HG03064 (cell line): Measurements from ENCODE around the gene SAMD9.
"Not testable (repeated sequence)": the region's sequence is repeated elsewhere in the genome, so short reads cannot be mapped to it uniquely, and the experiment has no call there.

ENCODE experiments used
- ATAC-seq: cut with Tn5 transposase; IDR thresholded peaks from one replicate; pipeline ENCODE4 v1.9.1; 2021; ENCODE audit warnings: low read depth; ENCODE audit not compliant: unreplicated experiment

SAMD9 gene

DNA sequence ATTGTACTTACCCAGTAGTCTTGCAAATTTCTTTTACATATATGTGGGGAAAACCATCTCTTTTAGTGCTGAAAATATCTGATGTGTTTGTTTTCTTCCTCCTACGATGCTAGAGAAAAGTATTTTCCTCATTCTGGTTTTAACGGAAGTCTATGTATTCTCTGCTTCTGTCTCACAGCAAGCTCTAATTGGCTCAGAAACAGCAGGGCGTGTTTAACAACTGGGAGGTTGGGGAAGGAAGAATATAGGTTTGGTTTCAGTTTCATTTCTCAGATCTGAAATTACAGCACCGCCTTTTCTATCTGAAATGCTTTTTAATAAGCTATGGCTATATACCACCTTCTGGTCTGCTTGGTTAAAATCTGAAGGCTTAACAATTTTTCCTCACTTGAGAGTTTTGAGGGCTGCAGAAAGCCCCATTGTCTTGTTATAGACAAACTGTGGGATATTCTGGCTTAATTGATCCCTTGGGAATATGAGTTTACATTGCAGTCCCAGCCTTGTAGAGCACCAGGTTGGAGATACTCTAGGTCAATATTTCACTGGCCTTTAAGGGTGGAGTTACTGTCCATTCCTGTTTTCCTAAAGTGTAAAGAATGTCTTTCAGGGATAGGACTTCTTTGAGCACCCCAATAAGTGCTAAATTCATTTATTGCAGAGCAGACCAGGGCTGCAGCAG is at the start of gene SAMD9:
Gene SAMD9 (minus strand): TSS at position 128 of the 679 bp plus-strand sequence. CDS start 11,882 bp downstream, outside the sequence.
- ATAC-seq = peak; percentile 100

DNA sequence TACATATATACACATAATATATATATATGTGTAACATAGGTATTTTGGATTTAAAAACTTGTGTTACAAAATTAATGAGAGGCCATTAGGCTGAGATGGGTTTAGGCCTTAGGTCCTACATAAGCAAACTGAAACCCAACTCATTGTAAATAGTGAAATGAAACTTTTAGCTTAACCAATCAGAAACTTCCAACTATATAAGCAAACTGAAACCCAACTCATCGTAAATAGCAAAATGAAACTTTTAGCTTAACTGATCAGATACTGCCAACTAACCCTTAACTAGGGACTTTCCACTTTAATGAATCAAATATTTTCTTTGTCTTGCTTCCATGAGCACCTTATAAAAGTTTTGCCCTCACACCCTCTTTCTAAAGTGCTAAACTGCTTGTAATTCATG is 47.7 kb upstream of the SAMD9 start:
- ATAC-seq = peak; percentile 96

DNA sequence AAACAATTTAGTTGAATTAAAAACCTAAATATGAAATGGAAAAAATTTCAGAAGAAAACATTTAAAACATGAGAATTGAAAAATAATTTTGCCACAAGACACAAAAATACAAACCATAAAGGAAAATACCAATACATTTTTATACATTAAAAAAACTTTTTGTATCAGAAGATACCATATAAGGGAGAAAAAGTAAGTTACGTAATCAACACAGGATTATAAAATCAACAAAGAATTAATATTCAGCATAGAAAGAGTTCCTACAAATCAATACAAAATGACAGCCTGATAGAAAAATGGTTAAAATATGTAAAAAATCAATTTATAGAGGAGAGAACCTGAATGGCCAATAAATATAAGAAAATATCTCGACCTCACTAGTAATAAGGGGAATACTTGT is 47.0 kb upstream of the SAMD9 start:
- no peak for ATAC-seq

DNA sequence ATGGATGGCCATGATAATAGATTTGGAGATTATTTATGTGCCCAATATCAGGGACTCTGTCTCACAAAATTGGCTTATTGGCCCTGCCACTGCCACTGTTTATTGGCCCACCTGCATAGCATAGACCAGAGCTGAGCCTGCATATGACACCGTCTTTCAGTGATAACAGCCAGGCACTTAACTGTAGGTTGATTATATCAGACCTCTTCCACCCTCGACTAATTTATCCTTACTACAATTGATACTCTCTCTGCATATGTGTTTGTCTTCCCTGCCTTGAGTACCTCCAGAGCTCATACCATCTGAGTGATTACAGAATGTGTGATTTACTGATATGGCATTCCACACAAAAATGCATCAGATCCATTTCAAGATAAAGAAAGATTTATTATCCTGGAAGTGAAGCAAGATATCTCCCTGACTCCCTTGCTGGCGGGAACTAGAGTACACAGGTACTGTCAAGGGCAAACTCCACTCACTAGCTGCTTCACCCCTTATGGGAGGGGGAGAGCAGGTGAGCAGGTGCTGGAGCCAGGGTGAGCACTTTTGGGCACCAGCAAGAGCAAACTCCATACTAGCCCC is 43.5 kb upstream of the SAMD9 start:
- ATAC-seq = no peak

DNA sequence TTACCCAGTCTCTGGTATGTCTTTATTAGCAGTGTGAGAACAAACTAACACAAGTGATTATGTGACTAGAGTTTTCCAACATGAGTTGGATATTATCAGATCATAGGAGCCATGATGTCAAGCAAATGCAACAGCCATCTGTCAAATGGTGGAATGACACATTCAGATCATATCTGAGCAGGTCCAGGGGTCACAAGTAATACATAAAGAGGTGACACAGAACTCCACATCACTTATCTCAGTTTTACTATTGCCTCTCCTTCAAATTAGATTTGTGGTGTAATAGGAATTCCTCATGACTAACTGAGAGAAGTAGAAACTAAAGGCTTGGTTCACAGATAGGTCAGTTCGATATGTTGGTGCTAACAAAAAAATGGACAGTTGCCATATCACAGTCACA is 42.6 kb upstream of the SAMD9 start:
- no peak for ATAC-seq

DNA sequence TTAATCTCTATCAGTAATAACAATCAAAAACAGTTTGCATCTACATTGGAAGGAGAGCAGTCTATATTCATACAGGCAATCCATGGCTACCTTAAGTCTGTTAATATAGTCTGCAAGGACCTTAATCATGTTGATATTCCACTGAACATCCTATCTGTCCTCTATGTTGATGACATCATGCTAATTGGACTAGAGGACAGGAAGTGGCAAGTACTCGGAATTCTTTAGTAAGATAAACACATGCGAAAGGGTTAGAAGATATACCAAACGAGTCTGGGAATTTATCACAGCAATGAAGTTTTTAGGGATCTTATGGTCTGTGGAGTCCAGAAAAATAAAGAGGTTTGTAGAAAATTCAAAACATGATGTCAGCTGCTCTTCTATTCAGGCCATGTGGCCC is 41.7 kb upstream of the SAMD9 start:
- ATAC-seq = no peak

DNA sequence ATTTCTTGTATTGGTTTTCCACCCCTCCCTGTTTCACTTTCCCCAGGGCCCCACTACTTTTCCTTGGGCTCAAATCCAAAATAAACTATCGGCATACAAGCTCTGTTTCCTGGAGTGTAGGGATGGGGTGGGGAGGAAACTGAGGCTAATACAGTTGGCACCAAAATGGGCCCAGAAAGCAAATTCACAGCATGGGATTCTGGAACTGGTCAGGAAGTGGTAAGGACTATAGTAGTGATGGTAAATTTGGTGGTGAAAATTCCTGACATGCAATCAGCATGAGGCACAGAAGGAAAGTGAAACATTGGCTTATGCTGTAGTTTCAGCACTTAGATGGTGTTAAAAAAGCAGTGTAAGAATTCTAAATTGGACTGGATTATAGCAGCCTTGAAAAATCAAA is 39.1 kb upstream of the SAMD9 start:
- no peak for ATAC-seq

DNA sequence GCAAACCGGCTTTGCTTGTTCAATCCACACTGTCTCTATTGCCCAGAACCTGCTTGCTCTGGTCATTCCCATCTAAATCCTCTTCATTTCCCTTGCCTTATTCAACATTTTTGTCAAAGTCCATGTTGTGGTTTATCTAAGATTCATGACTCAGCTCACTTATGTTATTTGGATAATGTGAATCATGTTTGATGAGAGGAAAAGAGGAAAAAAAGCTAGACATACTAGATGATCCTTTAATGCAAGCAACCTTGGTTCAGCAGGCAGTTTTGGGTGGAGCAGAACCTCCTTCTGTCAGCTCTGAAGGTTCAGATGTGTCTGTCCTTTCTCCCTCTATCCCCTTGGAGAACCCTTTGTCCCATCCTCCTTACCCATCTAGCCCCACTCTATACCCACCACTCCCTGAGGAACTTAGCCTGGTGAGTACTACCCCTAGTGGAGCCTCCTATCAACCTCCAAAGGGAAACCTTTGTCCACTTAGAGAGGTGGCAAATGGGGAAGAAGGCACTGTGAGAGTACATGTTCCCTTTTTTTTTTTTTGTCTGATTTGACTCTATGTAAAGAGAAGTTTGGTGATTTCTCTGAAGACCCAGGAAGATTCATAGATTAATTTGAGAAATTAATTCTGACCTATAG is 32.5 kb upstream of the SAMD9 start:
- no peak for ATAC-seq

DNA sequence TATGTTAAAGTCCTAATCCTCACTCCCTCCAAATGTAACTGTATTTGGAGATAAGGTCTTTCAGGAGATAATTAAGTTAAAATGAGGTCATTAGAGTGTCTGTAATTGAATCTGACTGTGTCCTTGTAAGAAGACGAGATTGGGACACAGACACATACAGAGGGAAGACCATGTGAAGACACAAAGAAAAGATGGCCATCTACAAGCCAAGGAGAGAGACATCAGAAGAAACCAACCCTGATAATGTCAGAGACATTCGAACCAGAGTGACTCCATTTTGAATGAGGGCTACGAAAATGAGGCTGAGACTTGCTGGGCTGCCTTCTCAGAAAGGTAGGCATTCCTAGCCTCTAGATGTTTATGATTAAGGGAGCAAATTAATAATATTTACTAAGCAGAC is 30.9 kb upstream of the SAMD9 start:
- ATAC-seq = no peak

DNA sequence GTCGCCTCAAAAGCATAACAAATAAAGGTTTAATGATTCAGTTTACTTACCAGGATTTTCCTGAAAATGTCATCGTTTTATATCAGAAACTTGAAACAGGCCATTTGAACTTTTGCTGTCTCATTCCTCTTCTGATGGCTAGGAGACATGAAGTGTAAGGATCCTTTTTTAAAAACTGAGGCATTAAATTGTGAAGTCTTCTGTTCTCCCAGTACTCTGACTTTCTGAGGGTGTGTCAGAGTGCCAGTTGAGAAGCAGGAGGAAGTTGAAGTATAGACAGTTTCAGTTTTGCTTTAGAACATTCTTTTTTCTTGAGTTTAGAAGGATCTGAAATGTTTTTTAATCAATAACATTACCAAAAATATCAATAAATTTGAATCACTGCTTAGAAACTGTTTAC is 30.4 kb upstream of the SAMD9 start, which contains the start of gene SAMD9L:
Gene SAMD9L (minus strand): TSS at position 242 of the 400 bp plus-strand sequence. CDS start 12,414 bp downstream, outside the sequence.
- peak; percentile 48 for ATAC-seq

DNA sequence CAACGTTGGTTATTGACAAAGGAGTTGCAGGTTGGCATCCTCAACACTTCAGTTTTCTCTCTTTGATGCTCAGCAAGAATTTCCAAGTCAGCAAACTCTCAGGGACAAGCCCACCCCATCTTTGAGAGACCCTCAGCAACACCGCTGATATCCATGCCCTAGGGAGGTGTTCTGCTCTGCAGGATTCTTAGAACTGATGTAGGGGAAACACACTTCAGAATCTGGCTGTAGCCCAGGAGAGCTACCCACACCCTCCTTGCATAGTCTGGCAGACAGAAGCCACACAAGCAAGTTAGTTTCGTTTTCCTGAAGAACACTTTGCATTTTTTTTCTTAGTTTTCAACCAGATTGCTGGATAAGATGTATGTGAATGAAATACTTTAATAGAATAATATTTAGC is 29.6 kb upstream of the SAMD9 start:
- ATAC-seq = peak; percentile 79

DNA sequence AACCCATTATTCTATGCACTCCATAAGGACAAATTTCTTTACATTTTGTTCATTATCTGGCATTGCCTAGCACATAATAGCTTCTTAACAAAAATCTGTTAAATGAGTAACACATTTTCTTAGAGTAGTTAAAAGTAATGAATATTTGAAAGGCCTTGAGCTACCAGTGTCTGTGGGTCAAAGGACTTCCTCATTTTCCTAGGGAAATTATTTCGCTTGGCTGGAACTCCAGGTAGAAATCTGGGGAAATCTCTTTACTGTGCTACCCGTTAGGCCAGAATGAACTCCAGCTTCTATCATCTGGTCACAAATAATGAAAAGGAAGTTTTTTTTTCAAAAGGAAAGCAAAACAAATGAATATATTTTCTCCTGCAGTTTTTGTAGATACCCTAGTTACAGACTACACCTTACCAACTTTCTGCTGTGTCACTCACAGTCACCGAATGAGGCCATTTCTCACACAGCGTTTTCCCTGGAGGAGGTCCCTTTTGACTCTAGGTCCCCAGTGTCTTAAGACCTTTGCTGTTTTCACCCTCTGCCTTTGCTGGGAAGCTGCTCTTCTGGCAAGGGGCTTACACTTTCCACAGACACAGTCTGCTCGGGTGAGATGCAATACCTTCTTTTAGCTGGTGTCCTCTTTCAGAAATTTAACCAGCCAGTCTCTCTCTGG is 28.8 kb upstream of the SAMD9 start:
- no peak for ATAC-seq

DNA sequence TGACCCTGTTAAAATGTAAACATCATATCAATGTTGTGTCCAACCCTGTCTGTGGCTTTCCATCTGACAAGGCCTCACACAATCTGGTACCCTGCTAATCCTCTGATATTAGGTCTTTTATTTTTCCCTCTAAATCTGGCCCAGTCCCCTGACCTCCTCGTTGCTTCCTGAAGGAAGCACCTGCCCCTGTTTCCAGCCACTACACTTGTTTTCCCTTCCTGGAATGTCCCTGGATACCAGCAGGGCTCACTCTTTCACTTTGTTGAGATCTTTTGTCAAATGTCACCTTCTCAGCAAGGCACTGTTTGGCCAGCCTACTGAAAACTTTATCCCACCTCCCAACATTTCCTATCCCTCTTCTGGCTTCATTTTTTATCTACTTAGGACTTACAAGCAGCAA is 28.3 kb upstream of the SAMD9 start:
- no peak for ATAC-seq

DNA sequence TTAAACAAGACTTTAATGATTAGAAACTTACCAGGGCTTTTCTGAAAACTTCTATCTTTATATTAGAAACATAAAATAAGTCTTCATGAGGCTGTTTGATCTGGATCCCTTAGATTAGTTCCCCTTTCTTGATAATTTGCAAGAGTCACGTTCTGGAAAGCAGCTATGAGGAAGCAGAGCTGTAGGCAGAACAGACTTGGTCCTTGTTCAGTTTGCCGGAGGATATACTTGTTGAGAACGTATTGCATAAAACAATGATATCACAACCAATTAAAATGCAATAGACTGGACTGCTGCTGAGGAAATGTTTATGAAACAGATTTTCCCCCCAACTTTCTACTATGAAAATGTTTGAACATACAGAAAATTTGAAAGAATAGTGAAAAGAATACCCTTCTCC is 27.6 kb upstream of the SAMD9 start:
- ATAC-seq = no peak

DNA sequence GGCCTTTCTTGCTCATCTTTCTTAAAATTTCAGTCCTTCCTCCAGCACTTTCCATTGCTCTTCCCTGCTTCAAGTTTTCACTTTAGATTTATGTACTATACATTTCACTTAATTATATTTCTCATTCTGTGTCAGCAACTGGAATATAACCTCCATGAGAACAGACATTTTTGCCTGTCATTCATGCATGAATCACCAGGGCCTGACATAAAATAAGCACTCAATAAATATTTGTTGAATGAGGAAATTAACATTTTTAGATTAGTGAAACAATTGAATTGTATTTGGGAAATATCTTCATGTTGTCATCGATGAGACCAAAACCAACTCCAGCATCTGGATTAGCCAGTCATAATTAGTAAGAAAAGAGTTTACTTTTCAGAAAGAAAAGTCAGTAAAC is 24.3 kb upstream of the SAMD9 start:
- ATAC-seq = no peak

DNA sequence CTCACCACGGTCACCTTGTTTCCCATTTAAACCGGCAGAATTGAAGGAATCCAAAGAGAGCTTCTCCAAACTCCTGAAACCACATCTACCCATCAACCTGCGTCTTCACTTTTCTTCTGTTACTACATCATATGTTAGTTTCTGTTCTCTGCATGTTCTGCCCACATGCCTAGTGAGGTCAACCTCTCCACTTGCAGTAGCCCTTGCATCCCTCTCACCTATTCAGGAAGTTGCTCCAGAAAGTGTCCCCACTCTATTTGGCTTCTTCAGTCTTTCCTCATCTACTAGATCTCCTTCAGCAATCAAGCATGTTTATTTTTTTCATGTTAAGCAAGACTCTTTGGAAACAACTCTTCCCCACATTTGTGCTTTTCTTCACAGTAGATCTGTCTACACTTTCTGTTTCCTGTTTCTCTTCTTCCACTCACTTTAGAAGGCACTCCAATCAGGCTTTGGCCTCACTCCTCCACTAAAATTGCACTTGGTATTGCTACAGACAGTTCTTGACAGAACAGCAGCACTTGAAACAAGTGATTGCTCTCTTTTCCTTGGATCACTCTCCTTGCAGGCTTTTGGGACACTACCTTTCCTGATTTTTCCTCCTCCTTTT is 22.9 kb upstream of the SAMD9 start:
- ATAC-seq = no peak

DNA sequence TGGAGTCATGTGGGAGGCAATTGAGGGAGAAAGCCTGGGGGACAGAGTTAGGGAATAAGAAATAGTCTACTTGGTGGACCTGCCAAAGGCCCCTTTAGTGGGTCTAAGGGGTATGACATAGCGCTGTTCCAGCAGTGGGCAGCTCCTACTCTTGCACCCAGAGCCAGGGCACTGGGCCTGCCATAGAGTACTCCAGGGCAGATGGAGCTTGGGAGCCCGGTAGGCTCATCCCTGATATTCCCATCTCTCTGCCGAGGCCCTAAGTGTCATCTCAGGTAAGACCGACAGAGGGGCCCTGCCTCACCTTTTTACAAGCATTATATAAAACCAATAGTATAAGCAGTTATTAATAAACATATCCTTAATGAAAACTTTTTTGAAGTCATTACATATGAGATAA is 20.8 kb upstream of the SAMD9 start:
- ATAC-seq = no peak

DNA sequence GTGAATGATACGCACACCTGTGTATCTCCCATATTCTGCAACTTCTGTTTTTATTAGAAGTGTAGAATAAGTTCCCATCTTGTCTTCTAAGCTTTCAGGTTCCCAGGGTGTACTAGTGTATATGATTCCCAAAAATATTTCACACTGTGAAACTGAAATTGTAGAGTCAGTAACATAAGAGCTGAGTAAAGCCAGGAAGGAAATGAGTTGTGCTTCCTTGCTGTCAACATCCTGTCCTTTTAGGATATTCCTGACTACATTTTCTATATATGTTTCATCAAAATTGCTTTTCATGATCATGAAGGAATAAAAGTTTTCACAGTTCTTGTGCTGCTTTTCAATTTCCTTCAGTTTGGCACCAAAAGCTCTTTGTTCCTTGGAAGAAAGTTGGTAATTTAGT is 15.2 kb upstream of the SAMD9 start:
- ATAC-seq = no peak

DNA sequence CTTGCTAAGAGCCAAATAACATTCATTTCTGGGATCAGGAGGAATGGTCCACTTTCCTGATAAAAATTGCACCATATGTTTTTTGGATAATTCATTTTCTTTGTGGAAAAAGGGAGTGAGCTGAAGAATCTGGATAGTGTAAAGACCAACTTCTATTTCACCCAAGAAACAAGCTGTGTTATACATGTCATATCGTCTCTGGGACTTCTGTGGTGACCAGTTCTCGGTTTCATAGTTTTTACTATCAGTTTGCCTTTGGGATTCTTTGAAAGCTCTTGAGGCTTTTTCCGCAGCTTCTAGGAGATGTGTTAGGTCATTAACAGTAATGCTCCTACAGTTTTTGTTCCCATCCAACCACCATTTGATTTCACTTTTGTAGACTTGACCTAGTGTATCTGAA is 14.4 kb upstream of the SAMD9 start:
- ATAC-seq = no peak

DNA sequence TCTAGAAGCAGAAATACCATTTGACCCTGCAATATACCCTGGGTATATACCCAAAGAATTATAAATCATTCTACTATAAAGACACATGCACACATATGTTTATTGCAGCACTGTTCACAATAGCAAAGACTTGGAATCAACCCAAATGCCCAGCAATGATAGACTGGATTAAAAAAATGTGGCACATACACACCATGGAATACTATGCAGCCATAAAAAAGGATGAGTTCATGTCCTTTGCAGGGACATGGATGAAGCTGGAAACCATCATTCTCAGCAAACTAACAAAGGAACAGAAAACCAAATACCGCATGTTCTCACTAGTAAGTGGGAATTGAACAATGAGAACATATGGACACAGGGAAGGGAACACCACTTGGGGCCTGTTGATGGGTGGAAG is 9.2 kb upstream of the SAMD9 start:
- ATAC-seq = not testable (repeated sequence)

DNA sequence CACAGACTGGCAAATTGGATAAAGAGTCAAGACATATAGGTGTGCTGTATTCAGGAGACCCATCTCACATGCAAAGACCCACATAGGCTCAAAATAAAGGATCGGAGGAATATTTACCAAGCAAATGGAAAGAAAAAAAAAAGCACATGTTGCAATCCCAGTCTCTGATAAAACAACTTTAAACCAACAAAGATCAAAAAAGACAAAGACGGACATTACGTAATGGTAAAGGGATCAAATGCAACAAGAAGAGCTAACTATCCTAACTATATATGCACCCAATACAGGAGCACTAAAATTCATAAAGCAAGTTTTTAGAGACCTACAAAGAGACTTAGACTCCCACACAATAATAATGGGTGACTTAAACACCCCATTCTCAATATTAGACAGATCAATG is 5.8 kb upstream of the SAMD9 start:
- ATAC-seq = not testable (repeated sequence)
